A549 (cell line): ENCODE measurements around the gene CEACAM16.

Experiments used
- CBX8 ChIP-seq: fragments of 200-600 bp; sonication (generic); IDR thresholded peaks from 2 replicates; pipeline ENCODE4 v1.6.1; 2016
- CHD4 ChIP-seq: fragments of 200-600 bp; sonication (generic); IDR thresholded peaks from 2 replicates; pipeline ENCODE4 v1.6.1; 2016; ENCODE audit warnings: antibody characterized with exemption, mild to moderate bottlenecking, borderline replicate concordance
- CTCF ChIP-seq: fragments of >200 bp; sonication (Bioruptor Twin); formaldehyde crosslinking; IDR thresholded peaks from 3 replicates; pipeline ENCODE4 v1.5.1; 2016
- EP300 ChIP-seq, 2 experiments: fragments of >200 bp; sonication (Bioruptor Twin); formaldehyde crosslinking; IDR thresholded peaks; 2 replicates in 1 of 2; 3 replicates in 1 of 2; pipeline ENCODE4 v1.6.1; 2016 to 2017
- HDAC2 ChIP-seq: fragments of 200-600 bp; sonication (generic); IDR thresholded peaks from 2 replicates; pipeline ENCODE4 v1.6.1; 2016
- MAFK ChIP-seq: fragments of 450-650 bp; IDR thresholded peaks from 2 replicates; pipeline ENCODE4 v1.6.1; 2014; ENCODE audit not compliant: partially characterized antibody
- MAZ ChIP-seq: fragments of 150-350 bp; IDR thresholded peaks from 2 replicates; pipeline ENCODE4 v1.6.1; 2014; ENCODE audit warnings: antibody characterized with exemption, low read depth, low read length, borderline replicate concordance
- POLR2A ChIP-seq: IDR thresholded peaks from 2 replicates; pipeline ENCODE4 v1.6.1; 2012; ENCODE audit warnings: mild to moderate bottlenecking, low read length
- REST ChIP-seq: fragments of 200-600 bp; sonication (generic); IDR thresholded peaks from 2 replicates; pipeline ENCODE4 v1.6.1; 2016; ENCODE audit warnings: antibody characterized with exemption, mild to moderate bottlenecking, moderate library complexity
- RFX5 ChIP-seq: fragments of 450-650 bp; IDR thresholded peaks from 2 replicates; pipeline ENCODE4 v1.7.1; 2014; ENCODE audit warnings: antibody characterized with exemption, mild to moderate bottlenecking, moderate library complexity
- SMC3 ChIP-seq: fragments of >200 bp; sonication (Bioruptor Twin); formaldehyde crosslinking; IDR thresholded peaks from 3 replicates; pipeline ENCODE4 v1.6.1; 2018; ENCODE audit warnings: inconsistent platforms

GRCh38 chr19:44705502-44706010 is 6.6 kb downstream of the CEACAM16 start:
- no peak for TF ChIP-seq MAFK
- TF ChIP-seq SMC3, result no peak
- no peak for TF ChIP-seq CHD4
- TF ChIP-seq EP300 (IDR thresholded peaks at IDR 0.05), result no peak
- no peak for TF ChIP-seq CTCF
- no peak for TF ChIP-seq REST
- no peak for TF ChIP-seq POLR2A
- TF ChIP-seq CBX8, result no peak
- TF ChIP-seq MAZ, result no peak
- TF ChIP-seq RFX5, result no peak
- TF ChIP-seq HDAC2, result no peak
